ENCODE measurements around the gene THTPA. TPM values are rescaled to one million over a fixed set of nuclear protein-coding genes. Genes with fewer than 3 reads are reported as not detected.

The THTPA gene
- total RNA-seq, 1 donor: 11.5 TPM

- H3K4me3 ChIP-seq (ENCODE audit: low read length): no peak overlapping the region
These were observed 1.4 kb downstream of the THTPA start for GRCh38 chr14:23557521-23557920.

GRCh38 chr14:23557946-23558345, 1.9 kb downstream of the THTPA start:
- no peaks in the 10 kb centered on the region for H3K9me3 ChIP-seq (ENCODE audit: low read depth, low read length)
- no peaks in the 10 kb centered on the region for H3K27me3 ChIP-seq (ENCODE audit: insufficient read depth, low read length)
- H3K4me3 ChIP-seq (ENCODE audit: low read length): no peak overlapping the region
- H3K4me1 ChIP-seq (ENCODE audit: insufficient read depth, low read length): peaks cover 26% of the 10 kb centered on the region

More at GRCh38 chr14:23557521-23557920, 1.4 kb downstream of the THTPA start:
- Histone ChIP-seq H3K27me3 (ENCODE audit: insufficient read depth, low read length) (no peaks in the 10 kb centered on the region), H3K4me1 (ENCODE audit: insufficient read depth, low read length) (peaks cover 23% of the 10 kb centered on the region), H3K9me3 (ENCODE audit: low read depth, low read length) (no peaks in the 10 kb centered on the region)

- no peak overlapping the region for H3K4me3 ChIP-seq (ENCODE audit: low read length)
- H3K4me1 ChIP-seq (ENCODE audit: insufficient read depth, low read length): peaks cover 31% of the 10 kb centered on the region
- H3K27me3 ChIP-seq (ENCODE audit: insufficient read depth, low read length): no peaks in the 10 kb centered on the region
- H3K9me3 ChIP-seq (ENCODE audit: low read depth, low read length): no peaks in the 10 kb centered on the region
These were observed 2.4 kb downstream of the THTPA start for GRCh38 chr14:23558346-23559009.

DNA sequence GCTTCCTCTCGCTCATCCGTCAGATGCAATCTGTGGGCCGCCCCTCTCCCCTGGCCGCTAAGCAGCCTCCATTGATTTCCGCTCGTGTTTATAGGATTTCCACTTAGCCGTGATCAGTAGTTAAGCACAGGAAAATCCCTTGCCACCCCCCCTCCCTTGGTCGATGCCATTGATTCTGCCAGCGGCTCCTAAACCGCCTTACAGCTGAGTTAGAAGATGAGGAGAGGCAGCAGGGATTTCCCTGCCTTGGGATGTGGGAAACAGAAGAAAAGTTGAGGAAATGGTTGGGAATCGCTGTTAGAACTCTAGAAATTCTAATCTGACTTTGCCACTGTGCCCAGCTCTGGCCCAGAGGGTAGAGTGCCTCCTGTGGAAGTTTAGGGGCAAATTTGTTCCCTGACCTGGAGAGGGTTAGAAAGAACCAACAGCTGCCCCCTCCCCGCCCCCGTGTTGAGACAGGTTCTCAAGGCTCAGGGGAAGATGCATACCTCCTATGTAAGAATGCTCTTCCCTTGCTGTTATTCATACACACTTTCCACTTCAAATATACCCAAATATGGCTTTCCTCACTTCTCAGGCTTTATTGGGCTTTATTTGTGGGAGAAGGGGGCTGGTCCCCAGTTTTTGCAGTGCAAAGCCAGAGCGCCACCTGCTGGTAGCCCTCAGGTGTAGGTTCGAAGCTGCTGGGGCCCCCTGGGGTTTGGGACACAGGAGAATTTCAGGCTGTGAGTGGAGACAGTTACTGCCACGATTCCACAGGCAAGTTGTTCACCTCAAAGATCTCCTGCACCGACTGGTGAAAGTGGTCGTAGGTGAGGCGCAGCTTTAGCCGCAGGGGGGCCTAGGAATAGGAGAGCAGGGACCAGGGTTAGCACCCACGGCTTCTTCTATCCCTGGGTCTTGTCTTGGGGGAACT, 3.2 kb downstream of the THTPA start:
- Histone ChIP-seq H3K27me3 (ENCODE audit: insufficient read depth, low read length) (no peaks in the 10 kb centered on the region), H3K4me1 (ENCODE audit: insufficient read depth, low read length) (peaks cover 31% of the 10 kb centered on the region), H3K9me3 (ENCODE audit: low read depth, low read length) (no peaks in the 10 kb centered on the region), H3K4me3 (ENCODE audit: low read length) (no peak overlapping the region)

DNA sequence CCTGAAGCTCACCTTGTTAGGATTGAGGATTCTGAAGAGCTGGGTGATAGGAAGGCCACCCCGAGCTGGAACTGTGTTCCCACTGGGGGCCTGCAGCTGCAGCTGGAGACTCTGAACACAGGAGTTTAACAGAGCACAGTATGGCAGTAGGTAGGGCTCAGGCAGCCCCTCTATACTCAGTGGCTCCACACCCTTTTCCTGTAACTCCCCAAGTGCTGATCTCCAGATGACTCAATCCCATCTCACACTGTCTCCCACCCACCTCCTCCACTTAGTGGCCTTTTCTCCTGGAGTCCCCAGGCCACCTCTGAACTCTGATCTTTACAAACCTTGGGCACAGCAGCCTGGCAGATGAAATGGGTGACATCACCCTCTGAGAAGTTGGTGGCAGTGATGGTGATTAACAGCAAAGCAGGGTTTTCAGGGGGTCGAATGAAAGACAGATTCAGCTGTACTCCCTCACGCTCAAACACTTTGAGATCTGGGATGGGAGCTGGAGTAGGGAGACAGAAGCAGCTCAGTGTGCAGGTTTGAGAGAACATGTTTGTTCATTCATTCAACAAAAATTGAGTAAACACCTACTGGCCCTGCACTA, 4.0 kb downstream of the THTPA start:
- H3K9me3 ChIP-seq (ENCODE audit: low read depth, low read length): no peaks in the 10 kb centered on the region
- no peak overlapping the region for H3K4me3 ChIP-seq (ENCODE audit: low read length)
- H3K4me1 ChIP-seq (ENCODE audit: insufficient read depth, low read length): peaks cover 31% of the 10 kb centered on the region
- H3K27me3 ChIP-seq (ENCODE audit: insufficient read depth, low read length): no peaks in the 10 kb centered on the region

- H3K27me3 ChIP-seq (ENCODE audit: insufficient read depth, low read length): no peaks in the 10 kb centered on the region
These were observed 5.2 kb downstream of the THTPA start for GRCh38 chr14:23561259-23561658.

DNA sequence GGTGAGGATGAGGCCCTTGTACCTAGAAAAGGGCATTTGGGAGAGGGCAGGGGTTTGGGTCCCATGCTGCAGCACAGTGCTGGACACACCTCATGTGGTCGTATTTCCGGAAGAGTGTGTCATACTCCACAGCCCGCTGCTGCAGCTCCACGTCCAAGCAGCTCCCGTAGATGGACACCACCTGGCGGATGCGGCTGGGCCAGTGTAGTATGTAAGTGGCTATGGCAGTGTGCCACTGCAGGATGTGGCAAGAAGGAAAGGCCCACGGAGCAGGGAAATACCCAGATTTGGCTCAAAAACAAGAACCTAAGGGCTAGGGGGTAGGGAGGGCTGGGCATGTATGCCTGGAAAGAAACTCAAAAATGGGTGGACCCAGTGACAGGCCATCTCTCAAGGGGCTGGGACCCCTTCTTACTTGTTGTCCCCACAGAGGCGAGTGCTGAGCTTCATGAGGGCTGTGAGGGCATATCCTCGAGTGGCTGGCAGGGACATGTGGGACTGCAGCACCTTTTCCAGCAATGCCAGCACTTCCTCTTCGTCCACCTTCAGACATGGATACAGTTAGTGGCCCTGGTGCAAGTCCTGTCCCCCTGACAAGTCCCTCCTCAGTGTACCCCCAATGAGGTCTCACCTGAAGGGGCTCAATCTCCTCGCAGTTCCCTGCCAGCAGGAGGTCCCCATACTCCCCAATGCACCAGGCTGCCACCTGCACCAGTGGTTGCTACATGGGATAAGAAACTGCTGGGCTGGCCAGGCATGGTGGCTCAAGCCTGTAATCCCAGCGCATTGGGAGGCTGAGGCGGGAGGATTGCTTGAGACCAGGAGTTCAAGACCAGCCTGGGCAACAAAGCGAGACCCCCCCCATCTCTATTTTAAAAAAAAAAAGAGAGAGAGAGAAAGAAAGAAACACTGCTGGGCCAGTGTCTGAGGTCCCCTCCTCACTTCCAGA, 6.1 kb downstream of the THTPA start:
- Histone ChIP-seq H3K4me3 (ENCODE audit: low read length) (no peak overlapping the region), H3K27me3 (ENCODE audit: insufficient read depth, low read length) (no peaks in the 10 kb centered on the region), H3K9me3 (ENCODE audit: low read depth, low read length) (no peaks in the 10 kb centered on the region), H3K4me1 (ENCODE audit: insufficient read depth, low read length) (peaks cover 28% of the 10 kb centered on the region)

More at GRCh38 chr14:23561259-23561658, 5.2 kb downstream of the THTPA start:
- no peak overlapping the region for H3K4me3 ChIP-seq (ENCODE audit: low read length)
- no peaks in the 10 kb centered on the region for H3K9me3 ChIP-seq (ENCODE audit: low read depth, low read length)
- H3K4me1 ChIP-seq (ENCODE audit: insufficient read depth, low read length): peaks cover 28% of the 10 kb centered on the region

DNA sequence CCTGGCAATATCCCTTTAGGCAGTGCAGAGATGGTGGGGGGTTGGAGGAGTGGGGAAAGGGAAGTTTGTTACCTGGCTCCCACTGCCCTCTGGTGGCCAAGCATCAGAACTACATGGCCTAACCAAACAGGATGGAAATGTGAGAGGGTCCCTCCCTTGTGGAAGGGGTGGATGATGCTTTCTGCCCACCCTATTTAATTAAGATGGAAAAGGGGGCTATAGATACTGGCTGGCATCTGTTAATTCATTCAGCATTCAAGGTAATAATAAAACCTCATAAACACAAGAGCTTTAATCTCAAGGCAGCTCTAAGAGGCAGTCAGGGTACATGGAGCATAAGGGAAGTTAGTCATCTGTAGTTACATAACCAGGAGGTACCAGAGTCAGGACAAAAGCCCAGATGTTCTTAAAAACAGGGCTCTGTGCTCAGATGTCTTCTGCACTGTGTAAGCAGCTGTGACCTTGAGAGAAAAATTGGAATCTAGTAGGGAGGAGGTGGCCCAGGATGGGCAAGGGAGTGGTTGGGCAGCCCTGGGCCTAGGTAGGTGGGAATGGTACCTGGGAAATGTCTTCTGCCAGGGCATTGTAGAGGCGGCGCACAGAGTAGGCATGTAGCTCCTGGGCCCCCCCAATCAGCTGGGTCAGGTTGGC, 6.9 kb downstream of the THTPA start:
- Histone ChIP-seq H3K4me3 (ENCODE audit: low read length) (no peak overlapping the region), H3K4me1 (ENCODE audit: insufficient read depth, low read length) (peaks cover 24% of the 10 kb centered on the region), H3K27me3 (ENCODE audit: insufficient read depth, low read length) (no peaks in the 10 kb centered on the region), H3K9me3 (ENCODE audit: low read depth, low read length) (no peaks in the 10 kb centered on the region)

- Histone ChIP-seq H3K4me3 (ENCODE audit: low read length) (no peak overlapping the region), H3K27me3 (ENCODE audit: insufficient read depth, low read length) (no peaks in the 10 kb centered on the region), H3K4me1 (ENCODE audit: insufficient read depth, low read length) (peaks cover 30% of the 10 kb centered on the region), H3K9me3 (ENCODE audit: low read depth, low read length) (no peaks in the 10 kb centered on the region)
These were observed 7.6 kb downstream of the THTPA start for GRCh38 chr14:23563473-23564180.

GRCh38 chr14:23564181-23564812, 8.2 kb downstream of the THTPA start:
- Histone ChIP-seq H3K27me3 (ENCODE audit: insufficient read depth, low read length) (no peaks in the 10 kb centered on the region), H3K4me3 (ENCODE audit: low read length) (no peak overlapping the region), H3K9me3 (ENCODE audit: low read depth, low read length) (no peaks in the 10 kb centered on the region)

GRCh38 chr14:23564876-23565275, 8.8 kb downstream of the THTPA start:
- no peaks in the 10 kb centered on the region for H3K9me3 ChIP-seq (ENCODE audit: low read depth, low read length)
- no peak overlapping the region for H3K4me3 ChIP-seq (ENCODE audit: low read length)
- peaks cover 36% of the 10 kb centered on the region for H3K4me1 ChIP-seq (ENCODE audit: insufficient read depth, low read length)
- no peaks in the 10 kb centered on the region for H3K27me3 ChIP-seq (ENCODE audit: insufficient read depth, low read length)

More at GRCh38 chr14:23564181-23564812, 8.2 kb downstream of the THTPA start:
- peaks cover 36% of the 10 kb centered on the region for H3K4me1 ChIP-seq (ENCODE audit: insufficient read depth, low read length)

GRCh38 chr14:23565626-23566025, 9.6 kb downstream of the THTPA start:
- H3K27me3 ChIP-seq (ENCODE audit: insufficient read depth, low read length): no peaks in the 10 kb centered on the region
- H3K4me3 ChIP-seq (ENCODE audit: low read length): no peak overlapping the region
- peaks cover 36% of the 10 kb centered on the region for H3K4me1 ChIP-seq (ENCODE audit: insufficient read depth, low read length)
- H3K9me3 ChIP-seq (ENCODE audit: low read depth, low read length): no peaks in the 10 kb centered on the region

DNA sequence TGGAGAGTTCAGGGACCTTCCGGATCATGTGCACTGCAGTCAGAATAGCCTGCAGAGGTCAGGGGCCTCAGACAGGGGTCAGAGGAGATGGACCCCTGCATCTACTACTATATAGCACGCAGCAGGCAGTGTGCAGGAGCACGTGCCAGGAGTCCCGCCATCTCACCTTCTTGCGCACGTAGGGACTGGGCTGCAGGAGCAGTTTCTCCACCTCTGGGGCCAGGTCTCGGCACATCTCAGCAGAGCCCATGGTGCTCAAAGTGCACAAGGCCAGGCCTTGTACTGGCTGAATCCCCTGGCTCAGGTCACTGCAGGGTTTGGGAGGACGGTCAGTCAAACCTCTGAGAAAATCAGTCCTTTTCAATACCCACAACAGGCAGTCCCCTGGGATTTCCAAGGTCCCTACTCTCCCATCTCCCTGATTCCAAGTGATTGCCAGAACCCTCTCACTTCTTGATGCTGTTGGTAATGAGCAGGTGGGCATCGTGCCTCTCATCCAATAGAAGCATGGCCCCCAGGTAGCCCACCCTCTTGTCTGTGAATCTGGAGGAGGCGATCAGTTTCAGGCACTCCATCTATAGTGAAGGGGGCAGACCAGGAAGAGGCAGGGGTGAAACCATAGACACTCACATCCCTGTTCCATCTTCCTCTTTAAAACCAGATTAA, 10.2 kb downstream of the THTPA start:
- H3K4me1 ChIP-seq (ENCODE audit: insufficient read depth, low read length): peaks cover 39% of the 10 kb centered on the region
- no peaks in the 10 kb centered on the region for H3K27me3 ChIP-seq (ENCODE audit: insufficient read depth, low read length)
- no peaks in the 10 kb centered on the region for H3K9me3 ChIP-seq (ENCODE audit: low read depth, low read length)
- no peak overlapping the region for H3K4me3 ChIP-seq (ENCODE audit: low read length)
